ENCODE measurements around the gene SCARB1. TPM values are rescaled to one million over a fixed set of nuclear protein-coding genes. Genes with fewer than 3 reads are reported as not detected.

The SCARB1 gene
- total and polyA plus RNA-seq, 2 experiments from 2014 or later = 31.0 to 62.5 TPM

- Histone ChIP-seq H3K27ac (ENCODE audit: low read depth) (no peak overlapping the region), H2AFZ (no peak overlapping the region), H4K20me1 (replicated peaks; ENCODE audit: insufficient read depth) (no peaks in the 10 kb centered on the region), H3K79me2 (replicated peaks; ENCODE audit: insufficient read depth) (no peaks in the 10 kb centered on the region), H3K4me2 (no peak overlapping the region), H3K36me3 (ENCODE audit: insufficient read depth) (no peaks in the 10 kb centered on the region), H3K9me2 (ENCODE audit: insufficient read depth) (no peaks in the 10 kb centered on the region), H3K4me3 (no peak overlapping the region), H3F3A (replicated peaks; ENCODE audit: low read depth) (no peaks in the 10 kb centered on the region), H3K27me3 (ENCODE audit: insufficient read depth) (no peaks in the 10 kb centered on the region), H3K4me1 (ENCODE audit: insufficient read depth) (peaks cover 14% of the 10 kb centered on the region)
- ATAC-seq (no peak), DNase-seq (ENCODE audit: low spot score) (no peak)
- Mint-ChIP-seq H3K9me3 (peaks cover 39% of the 10 kb centered on the region), H3K4me3 (no peak overlapping the region), H3K36me3 (ENCODE audit: low read depth) (peaks cover 26% of the 10 kb centered on the region), H3K4me1 (peaks cover 39% of the 10 kb centered on the region), H3K27ac (no peak overlapping the region), H3K27me3 (ENCODE audit: insufficient read depth, low read depth, poor library complexity) (peaks cover 14% of the 10 kb centered on the region)
- TF ChIP-seq REST (IDR thresholded peaks at IDR 0.05; ENCODE audit: unreplicated experiment) (no peak), STAT1 (IDR thresholded peaks at IDR 0.05; ENCODE audit: unreplicated experiment) (no peak), ZNF331 (CRISPR knock-in tag; IDR thresholded peaks at IDR 0.05; ENCODE audit: low read depth) (no peak), CREB1 (CRISPR knock-in tag; IDR thresholded peaks at IDR 0.05; ENCODE audit: low read depth) (no peak)
Measured at GRCh38 chr12:124753993-124754392, 109.7 kb downstream of the SCARB1 start.

GRCh38 chr12:124753228-124753591 is 110.5 kb downstream of the SCARB1 start:
- H3K4me1 ChIP-seq (ENCODE audit: insufficient read depth) = peaks cover 13% of the 10 kb centered on the region
- H3K4me3 Mint-ChIP-seq = no peak overlapping the region
- H3K79me2 ChIP-seq (replicated peaks; ENCODE audit: insufficient read depth) = no peaks in the 10 kb centered on the region
- H3F3A ChIP-seq (replicated peaks; ENCODE audit: low read depth) = no peaks in the 10 kb centered on the region
- ATAC-seq (no peak), DNase-seq (ENCODE audit: low spot score) (no peak)
- peaks cover 26% of the 10 kb centered on the region for H3K36me3 Mint-ChIP-seq (ENCODE audit: low read depth)
- peaks cover 19% of the 10 kb centered on the region for H3K27me3 Mint-ChIP-seq (ENCODE audit: insufficient read depth, low read depth, poor library complexity)
- peaks cover 39% of the 10 kb centered on the region for H3K9me3 Mint-ChIP-seq
- no peak overlapping the region for H2AFZ ChIP-seq
- no peaks in the 10 kb centered on the region for H3K36me3 ChIP-seq (ENCODE audit: insufficient read depth)
- H3K4me1 Mint-ChIP-seq = peaks cover 32% of the 10 kb centered on the region
- no peak overlapping the region for H3K4me2 ChIP-seq
- H3K27ac Mint-ChIP-seq = no peak overlapping the region
- no peak overlapping the region for H3K27ac ChIP-seq (ENCODE audit: low read depth)
- H3K9me2 ChIP-seq (ENCODE audit: insufficient read depth) = no peaks in the 10 kb centered on the region
- H4K20me1 ChIP-seq (replicated peaks; ENCODE audit: insufficient read depth) = no peaks in the 10 kb centered on the region
- no peak overlapping the region for H3K4me3 ChIP-seq
- H3K27me3 ChIP-seq (ENCODE audit: insufficient read depth) = no peaks in the 10 kb centered on the region
- TF ChIP-seq EZH2 (IDR thresholded peaks at IDR 0.05; ENCODE audit: low read depth, unreplicated experiment) (no peak), ETS1 (IDR thresholded peaks at IDR 0.05) (no peak), ZNF114 (CRISPR knock-in tag; IDR thresholded peaks at IDR 0.05) (no peak), EZH2phosphoT487 (IDR thresholded peaks at IDR 0.05; ENCODE audit: unreplicated experiment) (no peak), ZNF462 (CRISPR knock-in tag; IDR thresholded peaks at IDR 0.05) (no peak)

All from GM23338 (cell line).